OCI-LY7 (cell line): ENCODE measurements around the gene SLC27A1. TPM values are rescaled to one million over a fixed set of nuclear protein-coding genes. Genes with fewer than 3 reads are reported as not detected.

Source experiments
- BruUV-seq: library from RNA; stranded (reverse); fragments of 400-500 nt; replicated peaks from 2 replicates; lab custom pipeline; 2021; lab: Mats Ljungman, UMichigan
- CTCF ChIA-PET: fragments of 300-600 bp; sonication (Branson Sonifier 250); formaldehyde crosslinking; loops from one replicate; lab custom pipeline; 2022; ENCODE audit warnings: antibody characterized with exemption; ENCODE audit not compliant: unreplicated experiment; lab: Charles Lee
- POLR2A ChIA-PET: fragments of 300-600 bp; sonication (Branson Sonifier 250); formaldehyde crosslinking; loops from one replicate; lab custom pipeline; 2022; ENCODE audit warnings: antibody characterized with exemption; lab: Charles Lee
- DNase-seq: peaks from one replicate; pipeline ENCODE4 v3.0.0-alpha.2; 2015; ENCODE audit warnings: low spot score
- H2AFZ ChIP-seq: fragments of 200-600 bp; sonication (generic), shearing (Covaris generic); 2 replicates; pipeline ENCODE4 v1.6.1; 2014; ENCODE audit warnings: mild to moderate bottlenecking, antibody characterized with exemption, low read length, moderate library complexity
- H3K27ac ChIP-seq: fragments of 200-600 bp; sonication (generic); 2 replicates; pipeline ENCODE4 v1.5.1; 2014; ENCODE audit warnings: mixed run types, low read depth, mild to moderate bottlenecking, moderate library complexity, low read length, inconsistent platforms; ENCODE audit not compliant: poor library complexity, severe bottlenecking
- H3K36me3 ChIP-seq: fragments of 200-600 bp; sonication (generic); 2 replicates; pipeline ENCODE4 v1.6.1; 2014; ENCODE audit warnings: mild to moderate bottlenecking, antibody characterized with exemption, low read length, moderate library complexity, mixed read lengths; ENCODE audit not compliant: insufficient read depth
- H3K4me1 ChIP-seq: fragments of 200-600 bp; sonication (generic); 2 replicates; pipeline ENCODE4 v1.5.1; 2014; ENCODE audit warnings: mild to moderate bottlenecking, low read length; ENCODE audit not compliant: insufficient read depth, poor library complexity, severe bottlenecking
- H3K4me2 ChIP-seq: fragments of 200-600 bp; sonication (generic); 2 replicates; pipeline ENCODE4 v1.6.1; 2014; ENCODE audit warnings: mild to moderate bottlenecking, low read length
- H3K4me3 ChIP-seq: fragments of 200-600 bp; sonication (generic); 2 replicates; pipeline ENCODE4 v1.5.1; 2014; ENCODE audit warnings: mild to moderate bottlenecking, low read depth, low read length; ENCODE audit not compliant: poor library complexity, severe bottlenecking
- H3K79me2 ChIP-seq: fragments of 200-600 bp; sonication (generic); 2 replicates; pipeline ENCODE4 v1.6.1; 2016; ENCODE audit warnings: low read depth, mild to moderate bottlenecking, low read length, moderate library complexity, mixed read lengths; ENCODE audit not compliant: insufficient read depth
- H3K9me2 ChIP-seq: fragments of 200-600 bp; sonication (generic); 2 replicates; pipeline ENCODE4 v1.6.1; 2016; ENCODE audit warnings: mild to moderate bottlenecking, low read length, mixed read lengths; ENCODE audit not compliant: insufficient read depth
- H3K9me3 ChIP-seq: fragments of 200-600 bp; sonication (generic); 2 replicates; pipeline ENCODE4 v1.6.1; 2014; ENCODE audit warnings: mild to moderate bottlenecking, mixed run types, low read length, mixed read lengths
- H4K20me1 ChIP-seq: fragments of 200-600 bp; sonication (generic); 2 replicates; pipeline ENCODE4 v1.6.1; 2014; ENCODE audit warnings: mild to moderate bottlenecking, antibody characterized with exemption, low read length, moderate library complexity, mixed read lengths; ENCODE audit not compliant: insufficient read depth
- CTCF ChIP-seq: fragments of 200-600 bp; sonication (generic); conservative IDR thresholded peaks from 2 replicates; pipeline ENCODE4 v1.5.1; 2014; ENCODE audit warnings: mild to moderate bottlenecking, antibody characterized with exemption, low read length, moderate library complexity, mixed read lengths
- EZH2phosphoT487 ChIP-seq: fragments of 200-600 bp; sonication (generic); IDR thresholded peaks from 2 replicates; pipeline ENCODE4 v1.6.1; 2018; ENCODE audit warnings: low read depth, borderline replicate concordance, mild to moderate bottlenecking, mixed run types, antibody characterized with exemption, low read length, moderate library complexity, mixed read lengths
- intact Hi-C: fragments of 100-400 bp; cut with micrococcal nuclease; formaldehyde crosslinking; loops from one replicate; pipeline ENCODE4 v1.10.0; 2022; ENCODE audit not compliant: unreplicated experiment
- total RNA-seq, 2 experiments: library from RNA; depleted of rRNA in 1 of 2; stranded (reverse); fragments of >200 nt in 1 of 2; shearing (Covaris generic) in 1 of 2; gene quantifications; 2 replicates each; pipeline ENCODE4 v1.2.3, GENCODE V29; 2014 to 2022

Gene SLC27A1
- total RNA-seq, 2 experiments from 2014 or later, result 2.5 to 3.2 TPM

- CTCF ChIA-PET, result no interaction called here
- Histone ChIP-seq H3K4me1 (peaks cover 68% of the 10 kb centered on the region), H2AFZ (no peak overlapping the region), H4K20me1 (no peaks in the 10 kb centered on the region), H3K9me2 (no peaks in the 10 kb centered on the region), H3K4me3 (peak overlapping the region; percentile 69), H3K79me2 (peaks cover 56% of the 10 kb centered on the region), H3K9me3 (peaks cover 10% of the 10 kb centered on the region; the same call in 1 of the 2 replicates), H3K27ac (peak overlapping the region; percentile 95), H3K36me3 (peaks cover 45% of the 10 kb centered on the region), H3K4me2 (peak overlapping the region; percentile 91)
- no TSS peak for BruUV-seq
- POLR2A ChIA-PET, result interaction anchor here (0.6 to 1.4 kb wide), 4 partner anchors 9 to 709 kb away, joined by 3 to 6 read pairs (median 4); no protein-coding TSS in a partner anchor
- intact Hi-C loops, result loop anchor here (10.0 kb wide), 2 partner anchors 226 to 996 kb away; partner anchors contain the start of genes ELL and FCHO1
- no peak for DNase-seq
- no peak for TF ChIP-seq CTCF
- TF ChIP-seq EZH2phosphoT487, result no peak
These were observed 58.3 kb downstream of the SLC27A1 start for GRCh38 chr19:17528610-17529009.

- peak; percentile 44 for DNase-seq
- ChIA-PET CTCF (interaction anchor here (0.6 to 1.8 kb wide), 3 partner anchors 18 to 224 kb away, joined by 3 to 7 read pairs (median 3); partner anchors contain the start of gene PGLS), POLR2A (interaction anchor here (0.5 to 1.8 kb wide), 9 partner anchors 10 to 1044 kb away, joined by 3 to 15 read pairs (median 3); partner anchors contain the start of gene PGLS)
- H3K79me2 ChIP-seq, result peaks cover 56% of the 10 kb centered on the region
- no peaks in the 10 kb centered on the region for H3K9me2 ChIP-seq
- BruUV-seq, result no TSS peak
- no peaks in the 10 kb centered on the region for H4K20me1 ChIP-seq
- intact Hi-C loops, result loop anchor here (10.0 kb wide), 2 partner anchors 225 to 995 kb away; partner anchors contain the start of genes ELL and FCHO1
- no peak overlapping the region for H2AFZ ChIP-seq
- H3K36me3 ChIP-seq, result peaks cover 51% of the 10 kb centered on the region
- peaks cover 59% of the 10 kb centered on the region for H3K4me1 ChIP-seq
- H3K4me3 ChIP-seq, result peak overlapping the region; percentile 69
- peaks cover 8% of the 10 kb centered on the region; the same call in 1 of the 2 replicates for H3K9me3 ChIP-seq
- H3K4me2 ChIP-seq, result peak overlapping the region; percentile 91
- TF ChIP-seq EZH2phosphoT487 (no peak), CTCF (no peak)
- peak overlapping the region; percentile 95 for H3K27ac ChIP-seq
These were observed 59.2 kb downstream of the SLC27A1 start for GRCh38 chr19:17529239-17530158.
